Measurements from ENCODE around the gene LELP1.
"Not testable (repeated sequence)": the region's sequence is repeated elsewhere in the genome, so short reads cannot be mapped to it uniquely, and the experiment has no call there.

Gene LELP1

GRCh38 chr1:153203130-153203529, at the start of gene LELP1:
Gene LELP1 (plus strand): TSS chr1:153203430. CDS start chr1:153204708, 1,278 bp downstream.
- FAIRE-seq, result no peak

GRCh38 chr1:153155541-153155940, 47.7 kb upstream of the LELP1 start:
- FAIRE-seq, result no peak

- FAIRE-seq, result no peak
These were observed 34.5 kb upstream of the LELP1 start for GRCh38 chr1:153168686-153169085.

- no peak for FAIRE-seq
These were observed 28.6 kb upstream of the LELP1 start for GRCh38 chr1:153174624-153175023.

- no peak for FAIRE-seq
These were observed 24.3 kb upstream of the LELP1 start for GRCh38 chr1:153178922-153179321.

GRCh38 chr1:153180556-153180955, 22.7 kb upstream of the LELP1 start:
- no peak for FAIRE-seq

GRCh38 chr1:153188301-153188700, 14.9 kb upstream of the LELP1 start:
- not testable (repeated sequence) for FAIRE-seq

- FAIRE-seq, result no peak
These were observed 12.9 kb upstream of the LELP1 start for GRCh38 chr1:153190373-153190772.

- FAIRE-seq, result no peak
These were observed 10.5 kb upstream of the LELP1 start for GRCh38 chr1:153192697-153193096.

- no peak for FAIRE-seq
These were observed 8.7 kb upstream of the LELP1 start for GRCh38 chr1:153194331-153195050.

GRCh38 chr1:153195216-153195615, 8.0 kb upstream of the LELP1 start:
- no peak for FAIRE-seq

- no peak for FAIRE-seq
These were observed 1.2 kb upstream of the LELP1 start for GRCh38 chr1:153202006-153202405.

- FAIRE-seq, result no peak
These were observed 3.4 kb downstream of the LELP1 start for GRCh38 chr1:153206631-153207030.

- FAIRE-seq, result no peak
These were observed 7.0 kb downstream of the LELP1 start for GRCh38 chr1:153210206-153210605.

GRCh38 chr1:153212201-153212600, 9.0 kb downstream of the LELP1 start:
- FAIRE-seq, result no peak

- FAIRE-seq, result no peak
These were observed 10.3 kb downstream of the LELP1 start for GRCh38 chr1:153213519-153213918.

GRCh38 chr1:153217212-153217611, 14.0 kb downstream of the LELP1 start, which contains the start of gene PRR9:
Gene PRR9 (plus strand): TSS chr1:153217584. CDS start chr1:153218145, 561 bp downstream.
- FAIRE-seq, result no peak

- no peak for FAIRE-seq
These were observed 14.7 kb downstream of the LELP1 start for GRCh38 chr1:153217744-153218416.

GRCh38 chr1:153220606-153221303, 17.5 kb downstream of the LELP1 start:
- FAIRE-seq, result no peak

- not testable (repeated sequence) for FAIRE-seq
These were observed 20.0 kb downstream of the LELP1 start for GRCh38 chr1:153223040-153223891.

- FAIRE-seq, result no peak
These were observed 24.6 kb downstream of the LELP1 start for GRCh38 chr1:153227810-153228209.

- FAIRE-seq, result no peak
These were observed 25.3 kb downstream of the LELP1 start for GRCh38 chr1:153228491-153228890.

All from endometrium (tissue), 2 donors.